Astrocyte of the cerebellum (primary cell): ENCODE measurements around the gene CACNA1E.

Source experiments
- DNase-seq: peaks from one replicate; pipeline ENCODE4 v3.0.0-alpha.2; 2011; ENCODE audit warnings: low read depth
- H3K4me3 ChIP-seq: 2 replicates; pipeline ENCODE4 v1.5.1; 2011; ENCODE audit warnings: mild to moderate bottlenecking, low read depth, low read length, moderate library complexity
- CTCF ChIP-seq: IDR thresholded peaks from 2 replicates; pipeline ENCODE4 v1.5.1; 2012; ENCODE audit warnings: low read length, low read depth, moderate library complexity, mild to moderate bottlenecking; ENCODE audit errors: missing control alignments
- in situ Hi-C: cut with HindIII; loops from 2 replicates; pipeline ENCODE4 v1.10.0; 2017; ENCODE audit warnings: low sequenced_read_pairs

The CACNA1E gene

GRCh38 chr1:181608386-181608785, 125.1 kb downstream of the CACNA1E start:
- DNase-seq = no peak
- no peak for TF ChIP-seq CTCF
- H3K4me3 ChIP-seq = no peak overlapping the region
- in situ Hi-C loops = no loop called here

DNA sequence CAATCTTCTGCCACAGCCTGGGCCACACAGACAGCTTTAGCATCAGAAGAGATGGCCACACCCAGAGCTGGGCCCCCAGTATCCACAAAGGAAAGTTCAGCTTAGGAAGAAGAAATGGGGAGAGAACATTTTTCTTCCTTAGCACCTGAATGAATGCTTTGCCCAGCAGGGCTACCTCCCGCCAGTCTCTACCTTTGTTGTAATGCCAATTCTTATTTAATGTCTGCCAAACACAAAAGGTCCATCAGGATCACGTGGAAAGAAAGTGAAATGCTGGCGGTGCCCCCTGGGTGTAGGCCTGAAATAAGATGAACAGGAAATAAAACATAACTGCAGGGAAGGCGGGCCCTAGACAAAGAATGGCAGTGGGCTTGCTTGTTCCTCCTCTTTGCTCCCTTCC, 125.6 kb downstream of the CACNA1E start:
- no peak for DNase-seq
- in situ Hi-C loops = no loop called here
- TF ChIP-seq CTCF = no peak
- H3K4me3 ChIP-seq = no peak overlapping the region

GRCh38 chr1:181612100-181612499, 128.8 kb downstream of the CACNA1E start:
- TF ChIP-seq CTCF = no peak
- no peak for DNase-seq
- in situ Hi-C loops = no loop called here
- H3K4me3 ChIP-seq = no peak overlapping the region

DNA sequence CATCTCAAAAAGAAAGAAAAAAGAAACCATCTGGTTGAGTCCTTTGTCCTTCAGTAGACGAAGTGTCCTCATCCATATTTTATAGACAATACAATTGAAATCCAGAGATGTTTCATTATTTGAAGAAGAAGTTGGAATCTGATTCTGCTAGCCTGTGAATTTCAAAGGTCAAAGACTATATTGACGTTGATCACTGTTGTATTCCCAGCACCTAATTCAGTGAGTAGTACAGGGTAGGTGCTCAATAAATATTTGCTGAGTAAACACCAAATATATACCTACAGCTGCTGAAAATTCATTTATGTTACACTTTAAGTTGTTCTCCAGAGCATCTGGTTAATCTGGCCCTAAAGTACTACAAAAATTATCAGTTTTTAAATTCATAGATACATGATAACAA, 135.2 kb downstream of the CACNA1E start:
- DNase-seq = no peak
- in situ Hi-C loops = no loop called here
- no peak for TF ChIP-seq CTCF
- no peak overlapping the region for H3K4me3 ChIP-seq

GRCh38 chr1:181620183-181620582, 136.9 kb downstream of the CACNA1E start:
- in situ Hi-C loops = no loop called here
- no peak for DNase-seq
- H3K4me3 ChIP-seq = no peak overlapping the region
- TF ChIP-seq CTCF = no peak

DNA sequence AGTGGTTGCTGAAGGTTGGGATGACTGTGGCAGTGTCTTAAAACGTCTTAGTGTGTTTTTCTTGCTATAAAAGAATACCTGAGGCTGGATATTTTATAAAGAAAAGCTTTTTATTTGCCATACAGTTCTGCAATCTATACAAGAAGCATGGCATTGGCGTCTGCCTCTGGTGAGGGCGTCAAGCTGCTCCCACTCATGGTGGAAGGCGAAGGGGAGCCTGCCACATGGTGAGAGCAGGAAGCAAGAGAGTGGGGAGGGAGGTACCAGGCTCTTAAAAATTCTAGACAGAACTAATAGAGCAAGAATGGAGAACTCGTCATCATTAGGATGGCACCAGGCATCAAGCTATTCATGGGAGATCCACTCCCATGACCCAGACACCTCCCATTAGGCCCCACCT, 140.5 kb downstream of the CACNA1E start:
- in situ Hi-C loops = no loop called here
- no peak for TF ChIP-seq CTCF
- DNase-seq = no peak

More for the DNA sequence above, 140.5 kb downstream of the CACNA1E start:
- no peak overlapping the region for H3K4me3 ChIP-seq
